SU-DHL-6 (cell line): ENCODE data around the gene PHRF1.

Experiments used
- EZH2phosphoT487 ChIP-seq: fragments of 200-600 bp; sonication (generic), shearing (Covaris generic); conservative IDR thresholded peaks from 2 replicates; pipeline ENCODE4 v1.6.1; 2018; ENCODE audit warnings: mild to moderate bottlenecking, antibody characterized with exemption, low read length, moderate library complexity, mixed read lengths
- TF ChIP-seq, protein P1 (sequence below): fragments of 200-600 bp; sonication (generic); IDR thresholded peaks from one replicate; pipeline ENCODE4 v1.5.1; 2017; ENCODE audit warnings: antibody characterized with exemption, mild to moderate bottlenecking, low read length, moderate library complexity; ENCODE audit not compliant: insufficient read depth, poor library complexity, severe bottlenecking

DNA sequence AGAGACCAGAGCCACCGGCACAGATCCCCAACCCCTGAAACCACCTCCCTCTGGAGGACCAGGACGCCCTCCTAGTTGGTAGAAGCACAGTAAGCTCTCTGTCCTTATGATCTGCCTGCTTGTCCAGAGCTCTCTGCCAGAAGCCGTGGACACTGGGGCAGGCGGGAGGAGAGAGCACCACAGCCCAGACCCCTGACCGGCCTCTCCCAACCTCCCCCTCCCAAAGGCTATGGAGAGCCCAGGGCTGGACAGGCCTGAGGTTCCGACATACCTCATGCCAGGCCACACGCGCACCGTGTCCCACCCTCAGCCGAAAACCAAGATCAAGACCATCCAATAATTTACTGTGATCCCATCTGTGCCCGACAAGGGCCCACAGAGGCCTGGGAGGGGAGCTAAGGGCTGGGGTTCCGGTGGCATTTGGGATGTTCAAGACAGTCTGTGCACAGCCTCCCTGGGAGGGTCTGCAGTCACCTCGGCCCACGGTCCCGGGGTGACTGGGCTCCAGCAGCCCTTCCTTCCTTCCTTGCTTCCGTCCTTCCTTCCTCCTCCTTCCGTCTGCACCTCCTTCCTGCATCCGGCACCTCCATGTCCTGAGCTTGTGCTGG lies 44.2 kb upstream of the PHRF1 start:
- TF ChIP-seq, protein P1, sequence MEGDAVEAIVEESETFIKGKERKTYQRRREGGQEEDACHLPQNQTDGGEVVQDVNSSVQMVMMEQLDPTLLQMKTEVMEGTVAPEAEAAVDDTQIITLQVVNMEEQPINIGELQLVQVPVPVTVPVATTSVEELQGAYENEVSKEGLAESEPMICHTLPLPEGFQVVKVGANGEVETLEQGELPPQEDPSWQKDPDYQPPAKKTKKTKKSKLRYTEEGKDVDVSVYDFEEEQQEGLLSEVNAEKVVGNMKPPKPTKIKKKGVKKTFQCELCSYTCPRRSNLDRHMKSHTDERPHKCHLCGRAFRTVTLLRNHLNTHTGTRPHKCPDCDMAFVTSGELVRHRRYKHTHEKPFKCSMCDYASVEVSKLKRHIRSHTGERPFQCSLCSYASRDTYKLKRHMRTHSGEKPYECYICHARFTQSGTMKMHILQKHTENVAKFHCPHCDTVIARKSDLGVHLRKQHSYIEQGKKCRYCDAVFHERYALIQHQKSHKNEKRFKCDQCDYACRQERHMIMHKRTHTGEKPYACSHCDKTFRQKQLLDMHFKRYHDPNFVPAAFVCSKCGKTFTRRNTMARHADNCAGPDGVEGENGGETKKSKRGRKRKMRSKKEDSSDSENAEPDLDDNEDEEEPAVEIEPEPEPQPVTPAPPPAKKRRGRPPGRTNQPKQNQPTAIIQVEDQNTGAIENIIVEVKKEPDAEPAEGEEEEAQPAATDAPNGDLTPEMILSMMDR: no peak
- no peak for TF ChIP-seq EZH2phosphoT487
